Mesothelial cell of epicardium (in vitro differentiated cells): Measurements from ENCODE around the gene OLFM1. TPM values are rescaled to one million over a fixed set of nuclear protein-coding genes. Genes with fewer than 3 reads are reported as not detected.

Source experiments
- DNase-seq, 2 experiments: peaks; one replicate each; pipeline ENCODE4 v3.0.0; 2021; ENCODE audit warnings: low spot score in 2 of 2; ENCODE audit not compliant: unreplicated experiment in 2 of 2
- H3K27ac Mint-ChIP-seq: 2 replicates; pipeline ENCODE4 v1.8.0; 2021; ENCODE audit warnings: mixed read lengths
- H3K27me3 Mint-ChIP-seq: 2 replicates; pipeline ENCODE4 v1.8.0; 2021; ENCODE audit warnings: low read depth, mixed read lengths
- H3K36me3 Mint-ChIP-seq: 2 replicates; pipeline ENCODE4 v1.8.0; 2021; ENCODE audit warnings: mixed read lengths
- H3K4me1 Mint-ChIP-seq: 2 replicates; pipeline ENCODE4 v1.8.0; 2021; ENCODE audit warnings: mixed read lengths
- H3K4me3 Mint-ChIP-seq: 2 replicates; pipeline ENCODE4 v1.8.0; 2021; ENCODE audit warnings: mild to moderate bottlenecking, moderate library complexity, mixed read lengths
- H3K9me3 Mint-ChIP-seq: 2 replicates; pipeline ENCODE4 v1.8.0; 2021; ENCODE audit warnings: mixed read lengths
- total RNA-seq: library from RNA; stranded (reverse); gene quantifications from 3 replicates; pipeline ENCODE4 v1.2.1, GENCODE V29; 2021
- TF ChIP-seq, protein P1 (sequence below): fragments of 200-600 bp; sonication (generic); IDR thresholded peaks from one replicate; pipeline ENCODE4 v1.5.0; 2021; ENCODE audit warnings: antibody characterized with exemption; ENCODE audit not compliant: unreplicated experiment

Gene OLFM1
- total RNA-seq, 1 donor from 2014 or later, result 2.0 TPM

DNA sequence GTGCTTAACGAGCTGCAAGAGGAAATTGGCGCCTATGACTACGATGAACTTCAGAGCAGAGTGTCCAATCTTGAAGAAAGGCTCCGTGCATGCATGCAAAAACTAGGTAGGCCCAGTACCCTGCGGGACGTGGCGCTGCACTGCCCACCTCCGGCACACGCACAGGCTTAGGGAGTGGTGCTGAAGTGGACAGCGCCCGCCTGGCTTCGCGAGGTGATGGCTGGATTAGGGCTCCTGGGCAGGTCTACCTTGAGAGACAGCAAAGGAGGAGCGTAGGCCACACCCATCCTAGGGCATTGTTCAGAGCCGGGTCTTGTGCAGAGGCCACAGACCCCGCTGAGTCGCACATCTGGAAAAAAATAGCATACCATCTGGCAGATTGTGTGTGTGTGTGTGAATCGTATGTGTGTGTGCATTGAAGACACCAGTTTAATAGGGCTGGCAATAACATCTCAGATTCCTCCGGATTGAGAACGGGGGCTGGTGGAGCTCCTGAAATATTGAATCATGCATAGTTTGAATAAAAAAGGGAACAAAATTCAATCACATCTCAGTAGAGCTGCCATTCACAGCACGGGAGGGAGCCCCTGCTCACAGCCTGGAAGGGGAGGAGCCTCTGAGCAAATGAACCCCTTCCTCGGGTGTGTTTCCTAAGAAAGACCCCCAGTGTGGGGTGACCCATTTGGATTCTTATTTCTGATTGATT, 11.1 kb downstream of the OLFM1 start:
- Mint-ChIP-seq H3K9me3 (no peaks in the 10 kb centered on the region), H3K4me3 (no peak overlapping the region), H3K4me1 (no peaks in the 10 kb centered on the region), H3K27ac (no peak overlapping the region), H3K36me3 (no peaks in the 10 kb centered on the region), H3K27me3 (peaks cover 65% of the 10 kb centered on the region)
- TF ChIP-seq, protein P1, sequence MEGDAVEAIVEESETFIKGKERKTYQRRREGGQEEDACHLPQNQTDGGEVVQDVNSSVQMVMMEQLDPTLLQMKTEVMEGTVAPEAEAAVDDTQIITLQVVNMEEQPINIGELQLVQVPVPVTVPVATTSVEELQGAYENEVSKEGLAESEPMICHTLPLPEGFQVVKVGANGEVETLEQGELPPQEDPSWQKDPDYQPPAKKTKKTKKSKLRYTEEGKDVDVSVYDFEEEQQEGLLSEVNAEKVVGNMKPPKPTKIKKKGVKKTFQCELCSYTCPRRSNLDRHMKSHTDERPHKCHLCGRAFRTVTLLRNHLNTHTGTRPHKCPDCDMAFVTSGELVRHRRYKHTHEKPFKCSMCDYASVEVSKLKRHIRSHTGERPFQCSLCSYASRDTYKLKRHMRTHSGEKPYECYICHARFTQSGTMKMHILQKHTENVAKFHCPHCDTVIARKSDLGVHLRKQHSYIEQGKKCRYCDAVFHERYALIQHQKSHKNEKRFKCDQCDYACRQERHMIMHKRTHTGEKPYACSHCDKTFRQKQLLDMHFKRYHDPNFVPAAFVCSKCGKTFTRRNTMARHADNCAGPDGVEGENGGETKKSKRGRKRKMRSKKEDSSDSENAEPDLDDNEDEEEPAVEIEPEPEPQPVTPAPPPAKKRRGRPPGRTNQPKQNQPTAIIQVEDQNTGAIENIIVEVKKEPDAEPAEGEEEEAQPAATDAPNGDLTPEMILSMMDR, result no peak
- DNase-seq, result peak; percentile 50 to 75

DNA sequence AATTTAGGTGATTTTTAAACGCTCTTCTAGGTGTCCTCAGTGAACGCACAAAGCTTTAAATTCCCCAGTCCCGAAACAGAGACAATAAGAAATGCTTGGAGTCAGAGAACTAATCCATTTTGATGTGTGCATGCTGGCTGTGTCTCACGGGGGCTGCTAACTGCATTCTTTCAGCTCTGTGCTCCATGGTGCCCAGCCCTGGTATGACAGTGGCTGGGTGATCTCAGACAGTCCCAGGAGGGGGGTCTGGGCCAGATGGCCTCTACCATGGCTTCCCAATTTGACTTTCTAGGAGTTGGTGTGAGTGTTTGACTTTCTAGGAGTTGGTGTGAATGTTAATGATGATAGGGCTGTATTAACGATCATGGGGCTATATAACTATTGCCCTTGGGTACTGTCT, 12.1 kb downstream of the OLFM1 start:
- H3K4me3 Mint-ChIP-seq, result no peak overlapping the region
- TF ChIP-seq, protein P1, result no peak
- DNase-seq, result no peak

DNA sequence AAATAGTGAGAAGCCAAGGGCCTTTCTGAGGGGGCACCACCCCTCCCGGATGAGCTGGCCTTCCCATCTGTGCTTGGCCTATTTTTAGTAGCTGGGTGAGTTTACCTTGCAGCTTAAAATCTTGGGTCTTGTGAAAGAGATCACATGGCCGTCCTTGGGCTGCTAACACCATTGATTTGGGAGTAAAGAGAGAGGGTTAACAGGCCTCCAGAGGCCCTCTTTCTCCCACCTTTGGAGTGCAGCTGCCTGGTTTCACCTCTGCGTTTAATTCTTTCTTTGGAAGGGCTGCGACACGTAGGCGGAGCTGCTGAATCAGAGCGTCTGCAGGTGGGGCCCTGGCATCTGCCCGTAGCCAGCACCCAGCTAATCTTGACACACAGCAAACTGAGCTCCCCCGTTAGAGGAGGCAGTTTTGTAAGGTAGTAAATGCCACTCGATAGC, 12.8 kb downstream of the OLFM1 start:
- TF ChIP-seq, protein P1, result no peak
- H3K36me3 Mint-ChIP-seq, result no peaks in the 10 kb centered on the region
- peaks cover 59% of the 10 kb centered on the region for H3K27me3 Mint-ChIP-seq
- no peak for DNase-seq
- H3K27ac Mint-ChIP-seq, result no peak overlapping the region
- no peak overlapping the region for H3K4me3 Mint-ChIP-seq
- H3K4me1 Mint-ChIP-seq, result no peaks in the 10 kb centered on the region
- no peaks in the 10 kb centered on the region for H3K9me3 Mint-ChIP-seq

More for the DNA sequence above, 12.1 kb downstream of the OLFM1 start:
- Mint-ChIP-seq H3K9me3 (no peaks in the 10 kb centered on the region), H3K4me1 (no peaks in the 10 kb centered on the region), H3K36me3 (no peaks in the 10 kb centered on the region), H3K27ac (no peak overlapping the region), H3K27me3 (peaks cover 62% of the 10 kb centered on the region)

DNA sequence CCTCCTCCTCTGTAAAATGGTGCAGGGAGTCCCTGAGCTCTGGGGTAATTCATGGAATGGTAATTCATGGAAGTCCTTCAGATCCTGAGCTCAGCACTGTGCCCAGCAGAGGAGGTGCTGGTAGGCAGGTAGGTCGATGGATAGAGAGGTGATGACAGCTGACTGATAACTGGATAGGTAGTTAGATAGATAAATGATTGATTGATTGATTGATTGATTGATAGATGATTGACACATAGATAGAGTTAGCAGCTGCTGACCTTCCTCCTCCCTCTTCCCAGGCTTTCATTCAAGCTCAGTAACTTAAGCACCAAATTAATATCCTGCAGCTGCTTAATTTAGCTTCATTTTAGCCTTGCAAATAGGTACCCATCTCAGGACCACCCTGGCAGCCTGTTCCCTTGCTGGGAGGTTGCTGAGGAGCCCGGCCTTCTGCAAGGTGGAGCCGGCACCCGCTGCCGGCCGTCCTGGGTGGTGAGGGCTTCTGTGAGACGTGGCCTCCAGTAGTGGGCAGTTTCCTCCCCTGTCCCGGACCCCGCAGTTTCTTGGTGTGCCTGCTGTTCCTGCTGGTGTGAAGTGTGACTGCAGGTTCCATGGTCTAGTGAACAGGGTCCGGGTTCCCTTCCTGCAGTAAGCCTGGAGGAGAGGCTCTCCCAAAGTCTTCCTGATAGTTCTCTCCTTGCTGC, 13.4 kb downstream of the OLFM1 start:
- H3K27ac Mint-ChIP-seq, result no peak overlapping the region
- H3K4me1 Mint-ChIP-seq, result no peaks in the 10 kb centered on the region
- H3K36me3 Mint-ChIP-seq, result no peaks in the 10 kb centered on the region
- H3K4me3 Mint-ChIP-seq, result no peak overlapping the region
- no peaks in the 10 kb centered on the region for H3K9me3 Mint-ChIP-seq
- no peak for DNase-seq
- TF ChIP-seq, protein P1, result no peak
- peaks cover 54% of the 10 kb centered on the region for H3K27me3 Mint-ChIP-seq

DNA sequence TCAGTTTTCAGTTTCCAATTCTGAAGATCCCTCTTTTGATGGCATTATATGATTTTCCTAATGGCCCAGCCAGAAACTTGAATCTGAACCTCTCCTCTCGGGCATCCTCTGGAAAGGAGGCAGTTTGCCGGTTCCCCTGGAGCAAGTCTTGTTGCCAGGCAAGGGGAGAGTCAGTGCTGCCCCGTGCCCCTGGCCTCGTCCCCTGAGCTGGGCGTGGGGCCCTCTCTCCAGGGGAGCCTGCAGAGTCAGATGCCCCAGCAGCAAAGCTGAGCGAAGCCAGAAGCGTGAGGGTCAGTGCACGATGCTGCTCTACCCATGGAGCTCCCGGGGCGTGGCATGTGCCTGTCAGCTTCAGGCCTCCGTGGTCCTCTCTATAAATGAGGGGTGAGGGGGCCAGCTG, 14.0 kb downstream of the OLFM1 start:
- Mint-ChIP-seq H3K4me3 (no peak overlapping the region), H3K9me3 (no peaks in the 10 kb centered on the region), H3K36me3 (no peaks in the 10 kb centered on the region), H3K27me3 (peaks cover 54% of the 10 kb centered on the region), H3K4me1 (no peaks in the 10 kb centered on the region), H3K27ac (no peak overlapping the region)
- TF ChIP-seq, protein P1, result no peak
- DNase-seq, result no peak
